Panc1 (cell line): ENCODE results near the gene APP. TPM values are rescaled to one million over a fixed set of nuclear protein-coding genes. Genes with fewer than 3 reads are reported as not detected.
A peak's percentile ranks its signal among the peaks of the same experiment; 100 is the strongest.

Experiments
- ATAC-seq: fragments of 200-7000 bp; cut with Tn5 transposase; 2 replicates; pipeline ENCODE4 v1.9.1; 2020; ENCODE audit warnings: mild to moderate bottlenecking, moderate library complexity
- BruUV-seq: library from RNA; stranded (reverse); fragments of 400-500 nt; replicated peaks from 2 replicates; lab custom pipeline; 2021; lab: Mats Ljungman, UMichigan
- CTCF ChIA-PET: fragments of 300-600 bp; sonication (Branson Sonifier 250); formaldehyde crosslinking; loops from one replicate; lab custom pipeline; 2022; ENCODE audit warnings: antibody characterized with exemption; lab: Charles Lee
- POLR2A ChIA-PET: fragments of 300-600 bp; sonication (Branson Sonifier 250); formaldehyde crosslinking; loops from one replicate; lab custom pipeline; 2022; ENCODE audit warnings: antibody characterized with exemption; lab: Charles Lee
- DNase-seq: peaks from one replicate; pipeline ENCODE4 v3.0.0-alpha.2; 2010; ENCODE audit warnings: low read depth, low spot score
- H3K27ac ChIP-seq: 2 replicates; pipeline ENCODE4 v1.5.1; 2011; ENCODE audit warnings: mild to moderate bottlenecking, low read length, inconsistent platforms
- H3K27me3 ChIP-seq: fragments of 200-500 bp; sonication (Bioruptor generic); 2 replicates; pipeline ENCODE4 v1.6.0; 2014; ENCODE audit warnings: low read length, inconsistent platforms; ENCODE audit not compliant: control insufficient read depth, insufficient read depth
- H3K36me3 ChIP-seq: fragments of 200-500 bp; sonication (Bioruptor generic); 2 replicates; pipeline ENCODE4 v1.5.1; 2014; ENCODE audit warnings: inconsistent platforms, mild to moderate bottlenecking, low read length, moderate library complexity; ENCODE audit not compliant: control insufficient read depth, insufficient read depth
- H3K4me1 ChIP-seq: 2 replicates; pipeline ENCODE4 v1.5.1; 2011; ENCODE audit warnings: inconsistent platforms, mild to moderate bottlenecking, low read length, moderate library complexity; ENCODE audit not compliant: control insufficient read depth, insufficient read depth
- H3K4me3 ChIP-seq, 2 experiments: 2 replicates each; pipeline ENCODE4 v1.5.1; 2011 to 2012; ENCODE audit warnings: low read depth in 2 of 2, low read length in 2 of 2, mild to moderate bottlenecking in 2 of 2, inconsistent platforms in 1 of 2, moderate library complexity in 1 of 2
- H3K9me3 ChIP-seq: fragments of 200-500 bp; sonication (Bioruptor generic); 2 replicates; pipeline ENCODE4 v1.5.1; 2014; ENCODE audit warnings: low read depth, mild to moderate bottlenecking, inconsistent platforms, low read length, moderate library complexity; ENCODE audit not compliant: control insufficient read depth, insufficient read depth
- POLR2AphosphoS5 ChIP-seq: IDR thresholded peaks from 2 replicates; pipeline ENCODE4 v1.6.1; 2012; ENCODE audit warnings: mild to moderate bottlenecking, low read depth, low read length, moderate library complexity
- SIN3A ChIP-seq: IDR thresholded peaks from 2 replicates; pipeline ENCODE4 v1.6.1; 2012; ENCODE audit warnings: low read depth, mild to moderate bottlenecking, low read length, moderate library complexity, borderline replicate concordance; ENCODE audit not compliant: insufficient read depth
- TCF7L2 ChIP-seq: IDR thresholded peaks from 2 replicates; pipeline ENCODE4 v1.6.1; 2011; ENCODE audit warnings: mild to moderate bottlenecking, low read depth, low read length, inconsistent platforms
- in situ Hi-C: cut with HindIII; loops from 2 replicates; pipeline ENCODE4 v1.10.0; 2016; ENCODE audit warnings: low sequenced_read_pairs, low pct_unique_long_range_greater_than_20kb
- intact Hi-C: fragments of 100-400 bp; cut with micrococcal nuclease; formaldehyde crosslinking; loops from one replicate; pipeline ENCODE4 v1.10.0; 2022; ENCODE audit not compliant: unreplicated experiment
- total RNA-seq: library from RNA; stranded (reverse); gene quantifications from one replicate; pipeline ENCODE4 v1.2.1, GENCODE V29; 2021; ENCODE audit not compliant: unreplicated experiment
- TF ChIP-seq, protein P1 (sequence below), 2 experiments: IDR thresholded peaks; 2 replicates each; pipeline ENCODE4 v1.6.1; 2011 to 2012; ENCODE audit warnings: low read depth in 2 of 2, control low read depth in 1 of 2, low read length in 1 of 2, mild to moderate bottlenecking in 1 of 2, moderate library complexity in 1 of 2; ENCODE audit not compliant: insufficient read depth in 1 of 2
- TF ChIP-seq, protein P2 (sequence below): fragments of 450-650 bp; IDR thresholded peaks from 2 replicates; pipeline ENCODE4 v1.5.1; 2017; ENCODE audit warnings: mild to moderate bottlenecking

APP gene
- total RNA-seq, 1 experiment from 2014 or later: 542 TPM

DNA sequence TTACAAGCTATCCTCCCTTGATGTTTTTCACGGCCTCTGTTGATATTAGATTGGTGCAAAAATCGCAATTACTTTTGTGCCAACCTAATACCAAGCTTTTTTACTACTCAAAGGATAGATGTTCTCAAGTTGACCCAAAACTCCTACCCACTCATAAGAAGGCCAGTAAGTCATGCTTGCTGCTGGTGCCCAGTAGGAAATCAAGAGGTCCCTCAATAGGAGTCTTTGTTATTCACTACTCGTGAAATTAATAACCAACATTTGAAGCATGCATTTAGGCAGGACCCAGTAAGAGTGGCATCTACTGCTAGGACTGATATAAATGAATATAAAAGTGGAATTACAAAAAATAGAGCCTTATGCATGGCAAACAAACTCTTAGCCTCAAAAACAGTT is 52.6 kb downstream of the APP start:
- H3K4me1 ChIP-seq: peaks cover 18% of the 10 kb centered on the region
- no peak for TF ChIP-seq POLR2AphosphoS5
- no peak overlapping the region for H3K27ac ChIP-seq
- H3K9me3 ChIP-seq: no peaks in the 10 kb centered on the region
- BruUV-seq: no TSS peak
- no peak for ATAC-seq
- ChIA-PET POLR2A (interaction anchor here (0.6 kb wide), 1 partner anchor 106 kb away, joined by 7 read pairs; no protein-coding TSS in a partner anchor), CTCF (no interaction called here)
- DNase-seq: no peak
- no peaks in the 10 kb centered on the region for H3K36me3 ChIP-seq
- intact Hi-C loops: no loop called here
- H3K4me3 ChIP-seq: no peak overlapping the region
- H3K27me3 ChIP-seq: no peaks in the 10 kb centered on the region
- in situ Hi-C loops: no loop called here

DNA sequence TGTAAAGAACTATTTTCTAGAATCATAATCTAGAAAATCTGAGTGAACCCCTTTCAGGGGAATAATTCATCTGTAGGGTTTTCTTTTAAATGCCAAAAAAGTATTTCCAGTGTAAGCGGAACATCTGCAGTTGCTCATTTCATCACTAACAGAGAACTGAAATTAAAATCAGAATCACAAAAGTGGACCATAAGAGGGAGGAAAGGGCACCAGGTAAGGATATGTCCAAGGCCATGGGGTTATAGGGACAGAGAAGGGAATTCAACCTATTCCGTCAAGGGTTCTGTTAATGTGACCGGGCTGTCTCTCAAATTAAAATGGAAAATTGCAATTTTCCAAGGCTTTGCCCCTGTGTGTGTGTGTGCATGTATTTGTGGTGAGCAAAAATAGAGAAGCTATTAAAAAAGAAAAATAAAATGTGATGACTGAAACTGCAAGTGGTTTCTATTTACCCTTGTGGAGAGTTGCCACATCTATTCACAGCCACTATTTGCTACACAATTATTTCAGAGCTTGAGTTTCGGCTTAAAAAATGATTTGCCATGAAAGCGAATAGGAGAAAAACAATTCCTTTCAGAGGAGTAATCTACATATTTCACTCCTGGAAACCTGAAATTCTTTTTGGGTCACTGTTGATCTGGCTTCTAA is 53.1 kb downstream of the APP start:
- Histone ChIP-seq H3K36me3 (no peaks in the 10 kb centered on the region), H3K4me1 (peaks cover 18% of the 10 kb centered on the region), H3K9me3 (no peaks in the 10 kb centered on the region), H3K27ac (0 out of 2 replicates have a peak overlapping the region, but pooled peaks have one; percentile 17), H3K27me3 (no peaks in the 10 kb centered on the region), H3K4me3 (no peak overlapping the region)
- ATAC-seq: no peak
- no peak for TF ChIP-seq POLR2AphosphoS5
- TF ChIP-seq, protein P1, sequence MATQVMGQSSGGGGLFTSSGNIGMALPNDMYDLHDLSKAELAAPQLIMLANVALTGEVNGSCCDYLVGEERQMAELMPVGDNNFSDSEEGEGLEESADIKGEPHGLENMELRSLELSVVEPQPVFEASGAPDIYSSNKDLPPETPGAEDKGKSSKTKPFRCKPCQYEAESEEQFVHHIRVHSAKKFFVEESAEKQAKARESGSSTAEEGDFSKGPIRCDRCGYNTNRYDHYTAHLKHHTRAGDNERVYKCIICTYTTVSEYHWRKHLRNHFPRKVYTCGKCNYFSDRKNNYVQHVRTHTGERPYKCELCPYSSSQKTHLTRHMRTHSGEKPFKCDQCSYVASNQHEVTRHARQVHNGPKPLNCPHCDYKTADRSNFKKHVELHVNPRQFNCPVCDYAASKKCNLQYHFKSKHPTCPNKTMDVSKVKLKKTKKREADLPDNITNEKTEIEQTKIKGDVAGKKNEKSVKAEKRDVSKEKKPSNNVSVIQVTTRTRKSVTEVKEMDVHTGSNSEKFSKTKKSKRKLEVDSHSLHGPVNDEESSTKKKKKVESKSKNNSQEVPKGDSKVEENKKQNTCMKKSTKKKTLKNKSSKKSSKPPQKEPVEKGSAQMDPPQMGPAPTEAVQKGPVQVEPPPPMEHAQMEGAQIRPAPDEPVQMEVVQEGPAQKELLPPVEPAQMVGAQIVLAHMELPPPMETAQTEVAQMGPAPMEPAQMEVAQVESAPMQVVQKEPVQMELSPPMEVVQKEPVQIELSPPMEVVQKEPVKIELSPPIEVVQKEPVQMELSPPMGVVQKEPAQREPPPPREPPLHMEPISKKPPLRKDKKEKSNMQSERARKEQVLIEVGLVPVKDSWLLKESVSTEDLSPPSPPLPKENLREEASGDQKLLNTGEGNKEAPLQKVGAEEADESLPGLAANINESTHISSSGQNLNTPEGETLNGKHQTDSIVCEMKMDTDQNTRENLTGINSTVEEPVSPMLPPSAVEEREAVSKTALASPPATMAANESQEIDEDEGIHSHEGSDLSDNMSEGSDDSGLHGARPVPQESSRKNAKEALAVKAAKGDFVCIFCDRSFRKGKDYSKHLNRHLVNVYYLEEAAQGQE (IDR thresholded peaks at IDR 0.05; ENCODE audit: insufficient read depth in 1 of 2, low read depth in 2 of 2, low read length in 1 of 2): no peak
- TF ChIP-seq, protein P2, sequence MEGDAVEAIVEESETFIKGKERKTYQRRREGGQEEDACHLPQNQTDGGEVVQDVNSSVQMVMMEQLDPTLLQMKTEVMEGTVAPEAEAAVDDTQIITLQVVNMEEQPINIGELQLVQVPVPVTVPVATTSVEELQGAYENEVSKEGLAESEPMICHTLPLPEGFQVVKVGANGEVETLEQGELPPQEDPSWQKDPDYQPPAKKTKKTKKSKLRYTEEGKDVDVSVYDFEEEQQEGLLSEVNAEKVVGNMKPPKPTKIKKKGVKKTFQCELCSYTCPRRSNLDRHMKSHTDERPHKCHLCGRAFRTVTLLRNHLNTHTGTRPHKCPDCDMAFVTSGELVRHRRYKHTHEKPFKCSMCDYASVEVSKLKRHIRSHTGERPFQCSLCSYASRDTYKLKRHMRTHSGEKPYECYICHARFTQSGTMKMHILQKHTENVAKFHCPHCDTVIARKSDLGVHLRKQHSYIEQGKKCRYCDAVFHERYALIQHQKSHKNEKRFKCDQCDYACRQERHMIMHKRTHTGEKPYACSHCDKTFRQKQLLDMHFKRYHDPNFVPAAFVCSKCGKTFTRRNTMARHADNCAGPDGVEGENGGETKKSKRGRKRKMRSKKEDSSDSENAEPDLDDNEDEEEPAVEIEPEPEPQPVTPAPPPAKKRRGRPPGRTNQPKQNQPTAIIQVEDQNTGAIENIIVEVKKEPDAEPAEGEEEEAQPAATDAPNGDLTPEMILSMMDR: no peak
- TF ChIP-seq TCF7L2: no peak
- TF ChIP-seq SIN3A: no peak
- ChIA-PET CTCF (no interaction called here), POLR2A (interaction anchor here (0.6 kb wide), 1 partner anchor 107 kb away, joined by 7 read pairs; no protein-coding TSS in a partner anchor)
- no TSS peak for BruUV-seq
- in situ Hi-C loops (no loop called here), intact Hi-C loops (no loop called here)
- DNase-seq: no peak

DNA sequence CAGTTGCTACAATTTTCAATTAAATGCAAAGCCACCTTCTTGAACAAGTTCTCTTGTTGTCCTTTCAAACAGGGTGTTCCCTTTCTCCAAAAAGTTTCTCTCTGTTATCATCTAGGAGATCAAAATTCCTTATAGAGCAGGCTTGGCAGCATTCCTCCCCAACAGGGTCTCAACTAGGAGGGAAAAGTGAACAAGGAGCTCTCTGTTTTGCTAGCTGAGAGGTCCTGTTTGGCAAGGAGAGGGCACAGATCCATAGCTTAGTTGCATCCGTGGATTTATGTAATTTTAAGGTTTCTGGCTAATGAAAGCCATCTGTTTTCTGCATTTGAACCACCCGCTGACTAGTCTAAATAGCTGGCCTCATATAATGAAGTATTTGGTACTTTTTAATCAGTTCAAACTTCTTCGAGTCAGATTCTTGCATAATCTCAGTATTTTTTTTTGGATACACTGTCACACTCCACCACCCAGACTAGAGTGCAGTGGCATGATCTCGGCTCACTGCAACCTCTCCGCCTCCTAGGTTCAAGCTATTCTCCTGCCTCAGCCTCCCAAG is 54.0 kb downstream of the APP start:
- Histone ChIP-seq H3K27ac (0 out of 2 replicates have a peak overlapping the region, but pooled peaks have one; percentile 34), H3K4me3 (no peak overlapping the region), H3K27me3 (no peaks in the 10 kb centered on the region), H3K9me3 (no peaks in the 10 kb centered on the region), H3K4me1 (peaks cover 18% of the 10 kb centered on the region), H3K36me3 (no peaks in the 10 kb centered on the region)
- no TSS peak for BruUV-seq
- ATAC-seq: 0 out of 2 replicates have a peak, but pooled peaks have one; percentile 38
- in situ Hi-C loops: no loop called here
- ChIA-PET CTCF (no interaction called here), POLR2A (no interaction called here)
- intact Hi-C loops: no loop called here
- no peak for DNase-seq
- TF ChIP-seq SIN3A: no peak
- no peak for TF ChIP-seq TCF7L2
- no peak for TF ChIP-seq POLR2AphosphoS5
- TF ChIP-seq, protein P1 (IDR thresholded peaks at IDR 0.05; ENCODE audit: insufficient read depth in 1 of 2, low read depth in 2 of 2, low read length in 1 of 2): no peak
- TF ChIP-seq, protein P2: no peak
